ENCODE data around the gene FN1.
A peak's percentile ranks its signal among the peaks of the same experiment; 100 is the strongest.

Gene FN1

DNA sequence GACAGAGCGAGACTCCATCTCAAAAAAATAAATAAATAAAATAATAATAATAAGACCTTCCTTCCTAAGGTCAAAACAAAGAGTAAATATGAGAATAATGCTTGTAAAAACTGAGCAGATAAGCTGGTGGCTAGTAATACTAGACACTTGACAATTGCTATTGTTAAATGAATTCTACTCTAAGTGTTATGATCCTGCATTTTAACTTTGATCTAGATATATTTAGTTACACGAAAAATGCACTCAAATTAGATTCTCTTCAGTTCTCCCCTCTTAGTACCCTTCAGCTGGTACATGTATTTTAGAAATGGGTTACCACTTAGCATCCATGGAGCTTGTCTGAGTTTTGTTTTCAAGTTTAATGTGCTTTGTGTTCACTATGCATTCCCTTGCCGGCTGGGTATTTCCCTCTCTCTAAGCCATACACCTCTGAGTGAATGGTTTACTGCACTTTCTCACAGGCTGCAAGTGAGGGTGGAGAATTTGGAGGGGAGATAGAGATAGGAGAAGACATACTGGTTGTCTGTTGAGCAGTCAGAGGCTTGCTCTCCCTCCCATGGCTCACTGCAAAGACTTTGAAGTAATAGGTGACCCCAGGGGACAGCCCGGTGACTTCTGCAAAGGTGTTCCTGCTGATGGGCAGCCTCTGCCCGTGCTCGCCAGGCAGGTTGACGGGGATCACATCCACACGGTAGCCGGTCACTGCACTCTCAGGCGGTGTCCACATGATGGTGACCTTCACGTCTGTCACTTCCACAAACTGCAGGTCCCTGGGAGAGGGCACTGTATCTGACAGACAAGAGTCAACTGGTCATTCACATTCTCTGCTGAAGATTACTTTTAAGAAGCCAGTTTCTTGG lies 29.9 kb downstream of the FN1 start:
- DNase-seq, result no peak

DNA sequence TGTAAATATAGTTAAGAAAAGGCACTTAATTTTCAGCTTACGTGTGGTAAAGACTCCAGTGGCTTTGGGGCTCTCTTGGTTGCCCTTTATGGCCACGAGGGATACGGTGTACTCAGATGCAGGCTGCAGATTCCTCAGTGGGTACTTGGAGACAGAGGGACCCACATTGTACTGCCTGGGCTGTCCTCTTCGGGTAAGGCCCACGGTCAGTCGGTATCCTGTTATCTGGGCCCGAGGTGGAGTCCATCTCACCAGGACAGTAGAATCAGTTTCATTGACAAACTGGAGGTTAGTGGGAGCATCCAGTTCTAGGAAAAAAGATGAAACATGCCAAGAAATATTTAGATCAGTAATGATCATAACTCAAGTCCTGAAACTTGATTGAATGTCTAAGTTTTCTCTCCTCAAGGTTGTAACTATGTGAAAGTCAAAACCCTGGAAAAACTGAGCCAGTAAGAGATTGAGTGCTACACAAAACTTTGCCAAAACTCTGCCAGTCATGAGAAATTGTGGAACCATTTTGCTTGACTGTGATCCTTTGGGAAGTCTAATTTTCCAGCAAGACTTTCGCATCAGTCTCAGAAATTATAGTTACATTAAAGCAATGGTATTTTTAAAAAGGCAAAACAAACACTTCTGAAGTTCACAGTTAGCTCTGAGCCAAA lies 31.4 kb downstream of the FN1 start:
- DNase-seq, result no peak

DNA sequence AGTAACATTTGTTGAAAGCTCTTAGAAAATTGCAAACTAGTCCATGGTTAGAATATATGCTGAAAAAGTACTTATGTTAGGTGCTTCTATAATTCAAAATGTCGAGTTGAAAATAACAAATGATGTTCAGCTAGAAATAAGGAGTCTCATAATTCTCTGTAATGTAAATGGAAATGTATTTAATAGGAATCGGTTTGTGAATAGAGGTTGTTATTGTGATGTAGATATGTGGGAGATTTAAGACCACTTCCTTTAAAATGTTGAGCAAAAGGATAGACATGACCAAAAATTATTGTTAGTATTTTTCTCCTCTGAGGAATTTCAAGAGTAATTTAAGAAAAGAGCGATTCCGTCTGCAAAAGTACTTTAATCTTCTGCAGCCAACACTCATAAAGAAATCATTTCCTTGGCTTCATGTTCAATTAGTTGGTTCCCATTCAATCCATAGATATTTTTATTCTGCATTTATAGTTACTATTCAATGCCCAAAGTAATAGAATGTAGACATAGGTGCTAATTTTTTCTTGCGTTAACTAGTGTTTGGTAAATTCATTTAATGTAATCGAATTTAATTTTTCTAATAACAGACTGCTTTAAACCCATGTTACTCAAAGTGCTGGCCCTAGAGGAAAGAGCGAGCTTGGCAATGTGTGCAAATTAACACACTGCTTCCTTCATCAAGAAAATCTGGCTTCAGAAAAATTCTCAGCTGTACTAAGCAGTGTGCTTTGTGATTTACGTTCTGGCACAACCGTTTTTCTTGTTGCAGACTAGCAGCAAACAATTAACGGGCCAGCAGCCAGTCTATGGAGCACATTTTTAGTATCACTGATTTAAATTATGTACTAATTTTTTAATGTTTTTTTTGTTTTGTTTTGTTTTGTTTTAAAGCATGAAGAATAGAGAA lies 32.2 kb downstream of the FN1 start:
- DNase-seq, result no peak

DNA sequence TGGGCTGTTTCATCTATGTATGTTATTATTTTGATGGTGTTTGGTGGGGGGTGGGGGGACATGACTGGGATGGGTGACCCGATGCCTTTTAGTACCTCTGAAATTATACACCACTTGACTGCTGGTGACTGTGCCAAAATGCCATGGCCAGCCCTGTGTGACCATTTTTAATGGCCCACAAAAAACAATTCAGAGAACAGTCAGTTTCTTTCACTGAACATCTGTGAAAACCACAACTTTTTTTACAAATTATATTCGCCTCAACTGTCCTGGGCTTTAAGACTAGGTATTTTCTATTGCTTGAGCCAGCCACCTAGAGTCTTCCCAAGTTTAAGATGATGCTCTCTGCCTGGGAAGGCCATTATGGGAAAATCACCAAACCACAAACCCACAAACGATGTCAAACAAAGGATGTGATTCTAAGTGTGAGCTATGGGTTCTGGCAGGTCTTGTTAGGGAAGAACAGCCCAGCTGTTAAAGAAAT lies 33.9 kb downstream of the FN1 start:
- DNase-seq, result no peak

DNA sequence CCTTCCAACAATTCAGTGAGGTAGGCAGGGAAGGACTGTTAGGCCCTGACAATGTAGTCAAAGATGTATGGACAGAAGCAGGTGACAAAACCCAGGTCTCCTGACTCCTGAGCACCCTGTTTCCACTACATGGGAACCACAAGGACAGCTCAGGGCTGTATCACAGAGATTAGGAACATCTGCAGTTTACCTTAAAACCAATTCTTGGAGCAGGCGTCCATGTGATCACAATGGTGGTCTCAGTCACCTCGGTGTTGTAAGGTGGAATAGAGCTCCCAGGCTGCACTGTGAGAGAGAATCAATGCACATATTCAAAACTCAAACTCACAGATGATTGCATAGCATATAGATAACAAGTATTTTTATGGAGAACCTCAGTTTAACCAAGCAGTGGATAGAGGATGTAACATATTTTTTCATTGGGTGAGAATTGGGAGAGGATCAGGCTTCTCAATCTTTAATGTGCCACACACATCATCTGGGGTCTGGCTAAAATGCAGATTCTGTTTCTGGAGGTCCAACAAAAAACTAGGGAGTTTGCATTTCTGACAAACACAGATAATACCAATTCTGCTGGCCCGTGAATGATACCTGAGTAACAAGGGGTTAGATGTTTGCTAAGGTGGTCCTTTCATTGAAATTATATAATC lies 36.7 kb downstream of the FN1 start:
- no peak for DNase-seq

DNA sequence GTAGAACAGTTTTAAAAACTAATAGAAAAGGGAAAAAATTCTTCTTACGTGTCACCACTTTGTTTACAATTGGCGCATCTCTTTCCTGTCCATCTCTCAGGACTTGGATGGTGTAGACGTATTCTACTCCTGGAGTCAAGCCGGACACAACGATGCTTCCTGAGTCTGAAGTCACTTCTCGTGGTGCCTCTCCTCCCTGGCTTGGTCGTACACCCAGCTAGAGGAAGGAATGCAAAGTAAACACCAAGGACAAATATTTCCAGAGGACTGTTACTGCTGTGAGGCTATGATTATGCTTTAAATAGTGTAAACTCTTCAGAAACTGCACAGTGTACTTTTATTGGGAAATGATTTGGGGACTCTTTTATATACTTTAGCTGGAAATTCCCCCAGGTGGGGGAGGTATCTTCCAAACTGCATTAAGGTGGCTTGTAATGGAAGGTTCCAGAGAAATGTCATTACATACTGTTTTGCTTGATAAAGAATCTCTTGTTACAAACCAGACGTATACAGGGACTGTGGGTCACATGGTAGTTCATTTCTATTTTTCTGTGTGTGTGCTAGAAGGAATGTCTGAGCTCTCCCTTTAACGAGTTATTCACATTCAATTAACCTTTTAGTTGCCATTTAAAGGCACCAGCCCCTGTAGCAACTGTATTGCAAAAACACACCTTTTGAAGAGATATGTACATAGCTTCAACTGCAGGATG lies 38.1 kb downstream of the FN1 start:
- DNase-seq, result no peak

DNA sequence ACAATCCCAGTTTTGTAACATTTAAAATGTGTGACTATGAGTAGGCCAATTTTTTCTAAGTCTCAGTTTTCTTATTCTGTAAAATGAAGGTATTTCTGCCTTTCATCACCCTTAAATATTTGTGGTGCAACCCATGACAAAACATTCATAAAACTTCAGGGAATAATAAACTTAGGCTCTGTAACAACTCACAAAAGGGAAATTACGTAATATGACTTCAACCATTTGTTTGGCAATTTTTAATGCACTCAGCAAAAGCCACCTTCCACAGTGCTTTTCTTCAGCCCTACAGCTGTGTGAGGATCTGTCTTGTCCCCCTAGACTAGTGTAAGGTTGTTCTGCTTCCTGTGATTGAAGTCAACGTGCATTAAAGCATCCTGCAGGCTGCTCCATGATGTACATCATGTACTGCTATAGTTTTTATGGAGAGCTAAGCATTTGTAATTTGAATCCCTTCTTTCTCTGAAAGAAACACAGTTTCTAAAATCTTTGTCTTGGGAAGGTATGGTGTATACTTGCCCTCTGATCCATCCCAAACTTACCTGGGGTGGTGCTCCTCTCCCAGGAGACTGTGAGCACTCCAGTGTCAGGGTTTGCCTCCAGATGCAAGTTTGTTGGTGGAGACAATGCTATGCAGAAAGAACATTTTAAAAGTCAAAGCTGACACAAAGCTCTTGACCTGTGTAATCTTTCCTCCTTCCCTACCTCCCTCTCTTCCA lies 39.1 kb downstream of the FN1 start:
- no peak for DNase-seq

DNA sequence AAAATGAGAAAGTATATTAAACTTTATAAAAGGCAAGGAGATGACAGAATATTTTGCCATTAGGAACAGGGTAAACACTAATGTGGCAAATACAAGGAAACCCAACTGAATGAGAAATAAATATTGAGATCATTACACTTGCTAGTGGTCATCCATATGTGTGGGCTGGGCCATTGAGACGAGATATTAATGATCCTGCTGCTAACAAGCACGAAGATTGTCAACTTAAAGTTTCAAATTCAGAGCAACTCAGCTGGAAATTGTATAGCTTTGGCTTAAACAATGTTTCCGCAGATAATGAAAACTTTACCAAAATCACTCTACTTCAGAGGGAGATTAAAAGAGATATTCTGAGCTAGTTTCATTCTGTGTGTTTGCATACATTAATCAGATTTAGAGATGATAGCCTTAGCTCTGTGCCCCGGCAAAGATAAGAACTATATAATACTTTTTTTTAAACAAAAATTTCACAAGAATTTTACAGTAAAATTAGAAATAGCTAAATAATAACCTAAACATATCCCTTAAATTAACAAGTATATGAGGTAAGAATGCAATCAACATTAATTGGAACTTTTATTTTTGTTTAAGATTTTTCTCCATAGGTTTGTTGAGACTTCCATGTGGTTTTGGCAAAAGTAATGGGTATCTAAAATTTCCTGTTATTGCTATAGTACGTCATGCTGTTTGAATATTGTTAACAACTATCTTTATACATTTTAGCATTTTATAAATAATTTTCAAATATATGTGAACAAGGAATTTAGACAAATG lies 40.0 kb downstream of the FN1 start:
- peak in 1 of 5 experiments; percentile 10 for DNase-seq

DNA sequence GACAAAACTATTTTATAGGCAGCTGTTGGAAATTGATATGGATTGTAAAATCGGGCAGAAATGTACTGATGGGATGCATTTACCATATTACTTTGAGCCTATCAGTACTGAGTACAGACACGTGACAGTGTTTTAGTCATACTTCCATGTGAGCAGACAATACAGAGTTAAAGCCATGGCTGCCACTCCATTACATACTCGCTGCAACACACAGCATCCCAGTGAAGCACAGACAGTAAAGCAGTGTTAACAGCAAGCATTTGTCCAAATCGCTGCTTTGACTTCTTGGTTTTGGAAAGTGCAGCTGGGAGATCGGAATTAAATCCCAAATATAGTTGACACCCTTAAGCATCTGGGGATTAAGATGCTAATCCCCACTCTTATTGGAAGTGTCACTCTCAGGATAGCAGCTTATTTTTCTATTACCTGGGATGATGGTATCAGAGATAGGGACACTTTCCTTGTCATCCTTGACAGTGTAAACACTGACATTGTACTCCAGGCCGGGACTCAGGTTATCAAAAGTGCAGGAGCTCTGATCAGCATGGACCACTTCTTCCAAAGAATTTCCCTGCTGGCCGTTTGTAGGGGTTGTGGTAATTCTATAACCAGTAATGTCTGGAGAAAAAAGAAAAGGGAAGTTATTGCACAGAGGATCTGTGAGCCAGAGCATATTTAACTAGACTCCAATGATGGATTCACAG lies 41.6 kb downstream of the FN1 start:
- no peak for DNase-seq

DNA sequence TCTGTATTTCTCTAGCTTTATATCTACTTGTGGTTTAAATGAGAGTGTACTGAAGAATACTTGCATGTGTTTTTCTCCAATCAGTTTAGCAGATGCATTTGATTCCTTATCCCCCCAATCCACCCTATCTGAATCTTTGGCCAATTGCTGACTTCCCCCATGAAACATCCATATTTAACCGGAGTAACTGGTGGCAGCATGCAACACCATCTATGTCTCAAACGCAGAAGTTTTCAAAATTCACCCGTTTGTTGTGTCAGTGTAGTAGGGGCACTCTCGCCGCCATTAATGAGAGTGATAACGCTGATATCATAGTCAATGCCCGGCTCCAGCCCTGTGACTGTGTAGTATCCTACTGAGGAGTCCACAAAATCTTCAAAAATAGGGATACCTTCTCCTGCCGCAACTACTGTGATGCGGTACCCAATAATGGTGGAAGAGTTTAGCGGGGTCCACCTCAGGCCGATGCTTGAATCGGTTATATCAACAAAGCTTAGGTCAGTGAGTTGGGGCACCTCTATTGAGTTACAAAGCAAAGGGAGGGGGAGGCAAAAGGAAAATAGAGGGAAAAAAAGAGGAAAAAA lies 43.1 kb downstream of the FN1 start:
- no peak for DNase-seq

DNA sequence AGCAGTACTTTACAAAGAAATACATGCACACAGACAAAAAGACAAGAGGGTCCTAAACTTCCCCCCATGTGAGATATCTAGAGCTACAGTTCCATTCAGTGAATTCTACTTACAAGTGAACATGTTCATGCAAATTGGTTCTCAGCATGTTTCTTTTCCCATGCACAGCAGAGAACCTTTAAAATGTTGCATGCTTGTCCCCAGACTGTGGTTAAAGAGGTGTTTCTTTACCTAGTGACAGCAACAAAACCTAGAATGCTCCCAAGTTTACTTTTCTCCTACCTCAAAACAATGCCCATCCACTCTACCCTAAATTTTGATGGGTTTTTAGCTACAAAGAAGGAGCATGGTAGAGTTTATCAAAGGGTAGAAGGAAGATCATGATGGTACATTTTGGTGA lies 43.7 kb downstream of the FN1 start:
- no peak for DNase-seq

DNA sequence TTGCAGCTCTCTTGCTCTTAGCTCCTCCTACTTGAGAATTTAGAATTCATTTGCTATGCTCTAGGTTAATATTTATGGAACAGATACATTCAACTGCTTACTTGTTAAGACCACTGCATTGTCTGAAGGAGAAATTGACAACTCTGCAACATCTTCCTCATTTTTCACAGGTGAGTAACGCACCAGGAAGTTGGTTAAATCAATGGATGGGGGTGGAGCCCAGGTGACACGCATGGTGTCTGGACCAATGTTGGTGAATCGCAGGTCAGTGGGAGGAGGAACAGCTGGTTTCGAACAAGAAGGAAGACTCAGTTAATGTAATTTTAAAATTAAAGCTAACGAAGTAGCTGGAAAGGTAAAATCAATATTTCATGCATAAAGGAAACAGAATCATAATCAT lies 44.3 kb downstream of the FN1 start:
- no peak for DNase-seq

DNA sequence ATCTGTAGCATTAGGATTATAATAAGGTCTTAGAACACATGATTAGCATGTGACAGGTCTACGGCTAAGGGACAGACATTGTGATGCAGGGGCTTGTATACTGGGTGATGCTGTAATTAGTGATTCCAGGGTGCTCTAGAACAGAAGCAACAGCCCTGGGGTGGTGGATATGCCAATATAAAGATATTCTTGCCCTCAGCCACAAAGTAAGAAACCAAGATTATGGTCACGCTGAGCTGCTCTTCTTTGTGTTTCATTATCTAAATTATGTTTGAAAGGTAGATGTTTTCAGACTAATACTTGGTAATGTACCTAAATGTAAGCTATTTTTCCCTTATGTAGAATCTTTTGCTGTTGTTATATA lies 45.3 kb downstream of the FN1 start:
- no peak for DNase-seq

DNA sequence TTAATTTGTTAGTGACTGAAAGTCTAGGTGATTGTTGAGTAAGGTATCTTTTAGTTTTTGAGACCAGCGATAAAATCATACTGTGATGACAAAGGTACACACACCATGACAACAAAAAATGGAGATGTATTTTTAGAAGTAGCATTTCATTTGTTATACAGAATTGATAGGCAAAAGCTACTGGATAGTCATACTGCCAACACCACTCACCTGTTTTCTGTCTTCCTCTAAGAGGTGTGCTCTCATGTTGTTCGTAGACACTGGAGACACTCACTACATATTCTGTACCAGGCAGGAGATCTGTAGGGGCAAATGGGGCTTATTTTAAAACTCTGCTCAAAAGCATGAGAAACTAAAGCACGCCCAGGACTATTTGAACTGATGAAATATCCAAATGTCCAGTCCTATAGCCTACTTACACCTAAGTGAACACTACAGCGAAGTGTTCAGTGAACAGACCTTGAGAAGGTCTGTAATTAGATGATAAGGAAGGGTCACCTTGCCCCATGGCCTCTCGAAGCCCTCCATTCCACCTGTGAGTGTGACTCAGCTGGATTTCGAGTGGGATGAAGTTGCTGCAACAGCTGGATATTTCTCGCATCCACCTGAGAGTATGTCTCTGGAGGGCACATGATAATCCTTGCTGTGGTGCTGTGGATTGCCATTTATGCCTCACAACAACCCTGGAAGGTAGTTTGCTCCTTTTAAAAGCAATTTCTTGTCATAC lies 47.7 kb downstream of the FN1 start:
- no peak for DNase-seq

DNA sequence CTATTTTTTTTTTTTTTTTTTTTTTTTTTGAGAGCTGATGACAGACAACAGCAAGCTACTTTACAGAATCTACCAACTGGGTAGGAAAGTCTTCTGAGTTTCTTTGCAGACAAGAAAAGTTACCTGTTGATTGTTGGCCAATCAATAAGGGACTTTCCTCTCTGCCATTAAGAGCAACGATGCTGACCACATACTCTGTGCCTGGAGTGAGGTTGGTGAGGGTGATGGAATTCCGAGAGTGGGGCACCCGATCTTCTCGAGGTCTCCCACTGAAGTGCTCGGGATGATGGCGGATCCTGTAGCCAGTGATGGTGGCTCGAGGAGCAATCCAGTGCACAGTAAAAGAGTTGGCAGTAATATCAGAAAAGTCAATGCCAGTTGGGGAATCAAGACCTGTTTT lies 49.3 kb downstream of the FN1 start:
- DNase-seq, result no peak

DNA sequence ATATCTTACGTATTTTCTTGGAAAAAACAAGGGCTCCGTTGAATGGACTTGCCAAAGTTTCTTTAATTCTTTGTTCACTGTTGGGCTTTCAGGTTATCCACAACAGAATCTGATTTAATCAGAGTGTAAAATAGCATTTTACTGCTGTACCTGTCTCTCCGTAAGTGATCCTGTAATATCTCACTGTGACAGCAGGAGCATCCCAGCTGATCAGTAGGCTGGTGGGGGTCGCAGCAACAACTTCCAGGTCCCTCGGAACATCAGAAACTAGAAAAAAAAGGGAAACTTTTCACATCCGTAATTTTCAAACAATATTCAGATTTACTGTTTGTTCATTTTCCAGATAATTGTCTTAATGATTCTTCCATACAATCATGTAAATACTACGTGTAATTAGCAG lies 51.2 kb downstream of the FN1 start:
- DNase-seq, result no peak

DNA sequence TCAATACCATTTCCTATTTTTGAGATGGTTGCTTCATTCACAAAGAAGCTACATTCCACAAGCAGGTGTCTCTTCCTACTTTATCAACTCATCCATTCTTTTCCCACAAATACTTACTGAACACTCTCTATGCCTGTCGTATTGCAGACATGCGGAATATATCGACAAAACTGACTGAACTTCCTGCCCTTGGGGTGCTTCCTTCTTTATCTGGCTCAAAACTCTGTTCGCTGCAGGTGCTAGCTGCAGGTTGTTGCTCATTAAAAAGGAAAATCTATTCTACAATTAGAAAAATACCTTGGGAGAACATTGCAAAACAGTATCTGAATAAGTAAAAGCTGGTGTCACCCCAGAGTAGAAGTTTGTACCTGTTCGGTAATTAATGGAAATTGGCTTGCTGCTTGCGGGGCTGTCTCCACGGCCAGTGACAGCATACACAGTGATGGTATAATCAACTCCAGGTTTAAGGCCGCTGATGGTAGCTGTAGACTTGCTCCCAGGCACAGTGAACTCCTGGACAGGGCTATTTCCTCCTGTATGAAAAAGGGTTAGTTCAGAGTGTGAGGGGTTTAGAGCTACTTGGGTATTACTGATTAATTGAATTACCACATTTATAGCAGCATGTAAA lies 52.1 kb downstream of the FN1 start:
- DNase-seq, result no peak

DNA sequence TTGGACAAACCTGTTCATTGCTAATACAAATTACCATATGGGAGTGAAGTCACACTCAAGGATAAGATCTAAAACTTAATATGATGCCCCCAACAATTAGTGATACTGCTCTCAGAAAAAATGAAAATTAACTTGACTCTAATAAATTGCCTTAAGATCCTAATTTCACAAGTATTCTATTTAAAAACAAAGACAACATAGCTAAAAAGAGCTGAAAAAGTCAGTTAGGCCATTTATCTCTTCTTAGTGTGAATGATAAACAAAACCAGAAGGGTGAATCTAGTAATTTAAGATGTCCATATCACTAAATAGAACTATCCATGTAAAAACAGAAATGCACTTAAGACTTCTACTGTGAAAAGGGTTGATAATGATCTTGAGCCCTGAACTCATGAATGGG lies 53.4 kb downstream of the FN1 start:
- no peak for DNase-seq

All from T-helper 2 cell (primary cell).